Subcutaneous adipose tissue (tissue), 4 donors: ENCODE results near the gene DNAI7. TPM values are rescaled to one million over a fixed set of nuclear protein-coding genes. Genes with fewer than 3 reads are reported as not detected.

Experiments used
- CTCF ChIP-seq: fragments of 450-650 bp; IDR thresholded peaks from one replicate; pipeline ENCODE4 v1.5.1; 2016; ENCODE audit warnings: low read depth, mild to moderate bottlenecking, control low read depth, antibody characterized with exemption, moderate library complexity
- total RNA-seq, 4 donors: library from RNA; depleted of rRNA; stranded (reverse); fragments of >200 nt; gene quantifications; one replicate each; pipeline ENCODE4 v1.1.0, GENCODE V29; 2016

The DNAI7 gene
- total RNA-seq, 4 donors from 2014 or later = 0.34 to 0.44 TPM; not detected in 2

- no peak for TF ChIP-seq CTCF
Observed at GRCh38 chr12:25102402-25102801, 92.6 kb downstream of the DNAI7 start.

GRCh38 chr12:25101092-25101445, 93.9 kb downstream of the DNAI7 start:
- no peak for TF ChIP-seq CTCF

- no peak for TF ChIP-seq CTCF
Observed at GRCh38 chr12:25100194-25101091, 94.5 kb downstream of the DNAI7 start.

- no peak for TF ChIP-seq CTCF
Observed at GRCh38 chr12:25099010-25099409, 96.0 kb downstream of the DNAI7 start.

GRCh38 chr12:25089738-25090137, 105.2 kb downstream of the DNAI7 start:
- TF ChIP-seq CTCF = no peak

GRCh38 chr12:25087596-25087995, 107.4 kb downstream of the DNAI7 start:
- TF ChIP-seq CTCF = no peak

GRCh38 chr12:25084816-25085215, 110.1 kb downstream of the DNAI7 start:
- TF ChIP-seq CTCF = no peak
